ENCODE measurements around the gene NKAPD1.

- TF ChIP-seq POLR2A (IDR thresholded peaks at IDR 0.05; ENCODE audit: low read depth) (no peak), CTCF (IDR thresholded peaks at IDR 0.05) (no peak)
Measured at GRCh38 chr11:112106070-112106469, 32.0 kb downstream of the NKAPD1 start.
